GM12891 (cell line): Measurements from ENCODE around the gene FOXN3.

ENCODE experiments used
- POLR2A ChIP-seq: IDR thresholded peaks from 2 replicates; pipeline ENCODE4 v1.6.1; 2011; ENCODE audit warnings: low read depth, low read length, control low read depth
- POLR2AphosphoS5 ChIP-seq: IDR thresholded peaks from 2 replicates; pipeline ENCODE4 v1.6.1; 2011; ENCODE audit warnings: low read depth, low read length, control low read depth
- POU2F2 ChIP-seq: IDR thresholded peaks from 2 replicates; pipeline ENCODE4 v1.6.1; 2011; ENCODE audit warnings: low read depth, mild to moderate bottlenecking, control low read depth, low read length, moderate library complexity
- SPI1 ChIP-seq: IDR thresholded peaks from 2 replicates; pipeline ENCODE4 v1.6.1; 2011; ENCODE audit warnings: low read depth, low read length, control low read depth
- TAF1 ChIP-seq: IDR thresholded peaks from 2 replicates; pipeline ENCODE4 v1.6.1; 2011; ENCODE audit warnings: low read depth, low read length, control low read depth

- TF ChIP-seq TAF1 = no peak
- no peak for TF ChIP-seq SPI1
- TF ChIP-seq POLR2AphosphoS5 = no peak
- TF ChIP-seq POU2F2 = no peak
- TF ChIP-seq POLR2A = no peak
Observed at GRCh38 chr14:89397569-89398230, 19.3 kb downstream of the FOXN3 start.
